Forelimb muscle (tissue), 1 donor: ENCODE results near the gene CBR1. TPM values are rescaled to one million over a fixed set of nuclear protein-coding genes. Genes with fewer than 3 reads are reported as not detected.

ENCODE experiments used
- DNase-seq: peaks from one replicate; pipeline ENCODE4 v3.0.0-alpha.2; 2013; ENCODE audit warnings: low read depth
- polyA plus RNA-seq: library from polyadenylated mRNA; unstranded; fragments of 120-200 nt; gene quantifications from one replicate; pipeline ENCODE4 v1.2.1, GENCODE V29; 2013; ENCODE audit not compliant: insufficient read length

The CBR1 gene
- polyA plus RNA-seq, 1 donor, result 20.8 TPM

- no peak for DNase-seq
These were observed 45.4 kb downstream of the CBR1 start for GRCh38 chr21:36115138-36115730.

- DNase-seq, result no peak
These were observed 47.5 kb downstream of the CBR1 start for GRCh38 chr21:36117286-36117741.

GRCh38 chr21:36120304-36120888 is 50.6 kb downstream of the CBR1 start:
- DNase-seq, result no peak

Other genes starting within 250 kb of the CBR1 start
- 15.8 TPM for gene SETD4, start 9.5 kb upstream of the CBR1 start, polyA plus RNA-seq
- gene CBR3, start 65.1 kb downstream of the CBR1 start, polyA plus RNA-seq, result 3.2 TPM
- 6.7 TPM for gene DOP1B, start 86.8 kb downstream of the CBR1 start, polyA plus RNA-seq